Measurements from ENCODE around the gene HBS1L. TPM values are rescaled to one million over a fixed set of nuclear protein-coding genes. Genes with fewer than 3 reads are reported as not detected.

Gene HBS1L
- total and polyA plus RNA-seq, 2 of the 4 experiments (the other 2 are of a cell fraction) = 45.1 to 120 TPM

DNA sequence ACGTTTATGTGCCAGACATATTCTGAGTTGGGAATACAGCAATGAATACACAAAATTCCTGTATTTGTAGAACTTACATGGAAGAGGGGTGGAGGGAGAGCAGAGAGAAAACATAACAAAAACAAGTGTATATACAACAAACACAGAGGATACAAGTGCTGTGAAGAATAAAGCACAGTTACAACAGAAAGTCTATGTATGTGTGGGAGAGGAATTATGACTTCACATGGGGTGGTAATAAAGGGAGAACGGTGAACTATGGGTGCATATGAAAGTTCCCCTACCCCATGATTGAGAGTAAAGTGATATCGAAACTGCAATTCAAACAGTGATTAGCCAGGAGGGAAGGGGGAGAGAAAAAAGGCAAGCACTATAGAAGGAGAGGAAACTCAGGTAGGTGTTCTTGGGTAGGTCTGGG, 24.6 kb downstream of the HBS1L start:
- Histone ChIP-seq H3K18ac (ENCODE audit: low read depth, low read length) (no peak overlapping the region), H3K4me1 (ENCODE audit: control insufficient read depth, insufficient read depth, low read length) (no peaks in the 10 kb centered on the region), H3K4me2 (ENCODE audit: low read depth, low read length) (no peak overlapping the region), H3K36me3 (ENCODE audit: control insufficient read depth, insufficient read depth, low read length) (peaks cover 7% of the 10 kb centered on the region), H4K8ac (ENCODE audit: low read depth in 2 of 2, low read length in 2 of 2) (no peak overlapping the region), H3K4ac (ENCODE audit: low read depth, low read length) (no peak overlapping the region), H2BK15ac (ENCODE audit: low read depth, low read length) (no peak overlapping the region), H3K56ac (ENCODE audit: extremely low read depth, insufficient read depth, low read length) (no peak overlapping the region), H2BK120ac (ENCODE audit: low read depth, low read length) (no peak overlapping the region), H3K4me3 (ENCODE audit: insufficient read depth, low read depth, low read length) (no peak overlapping the region), H2AK9ac (replicated peaks; ENCODE audit: low read depth, low read length, poor library complexity) (no peak overlapping the region), H2AFZ (replicated peaks; ENCODE audit: low read length, poor library complexity) (no peak overlapping the region), H4K5ac (ENCODE audit: low read depth, low read length) (no peak overlapping the region), H4K20me1 (ENCODE audit: insufficient read depth, low read length) (peaks cover 6% of the 10 kb centered on the region; the same call in 1 of the 2 replicates), H2BK5ac (ENCODE audit: low read depth, low read length, poor library complexity, severe bottlenecking) (no peak overlapping the region), H3K9me1 (ENCODE audit: insufficient read depth, low read length) (no peaks in the 10 kb centered on the region), H2AK5ac (ENCODE audit: low read depth, low read length) (no peak overlapping the region), H3K23ac (ENCODE audit: low read depth, low read length) (no peak overlapping the region), H3K9me3 (ENCODE audit: control insufficient read depth, insufficient read depth, low read length) (no peaks in the 10 kb centered on the region), H4K91ac (ENCODE audit: insufficient read depth, low read depth, low read length) (no peak overlapping the region), H3K27me3 (ENCODE audit: control insufficient read depth, insufficient read depth, low read length) (no peaks in the 10 kb centered on the region), H3K79me1 (ENCODE audit: low read depth in 1 of 2, low read length in 2 of 2) (peaks cover 21 to 29% of the 10 kb centered on the region in 2 experiments), H3K27ac (ENCODE audit: insufficient read depth, low read length) (no peak overlapping the region), H2BK20ac (ENCODE audit: low read depth, low read length) (no peak overlapping the region), H3K9ac (ENCODE audit: low read depth, low read length) (no peak overlapping the region), H3K14ac (replicated peaks; ENCODE audit: low read depth, low read length) (no peak overlapping the region)
- in situ Hi-C loops (cut with MboI; ENCODE audit: low sequenced_read_pairs) (no loop called here), intact Hi-C loops (cut with micrococcal nuclease) (no loop called here), dilution Hi-C loops (cut with HindIII; ENCODE audit: low sequenced_read_pairs, unreplicated experiment) (no loop called here)
- ChIA-PET CTCF (no interaction called here), POLR2A (ENCODE audit: unreplicated experiment) (no interaction called here)
- WGBS, 2 experiments (ENCODE audit: extremely low coverage in 2 of 2, insufficient read length in 1 of 2) = 80% methylated on average over 1 of the region's 3 CpGs; no CpG with 5 or more reads in 1 of the 2 experiments
- no peak for TF ChIP-seq CHD1 (IDR thresholded peaks at IDR 0.05; ENCODE audit: low read depth, low read length)
- no peak for TF ChIP-seq SMC3 (IDR thresholded peaks at IDR 0.05; ENCODE audit: low read depth, low read length)
- TF ChIP-seq RFX5 (IDR thresholded peaks at IDR 0.05; ENCODE audit: low read depth, low read length) = no peak
- TF ChIP-seq BHLHE40 (IDR thresholded peaks at IDR 0.05; ENCODE audit: low read depth, low read length) = no peak
- no peak for TF ChIP-seq POLR2A (IDR thresholded peaks at IDR 0.05; ENCODE audit: low read depth, low read length)
- TF ChIP-seq CEBPB (IDR thresholded peaks at IDR 0.05; ENCODE audit: low read depth, low read length) = no peak
- TF ChIP-seq MAZ (IDR thresholded peaks at IDR 0.05; ENCODE audit: borderline replicate concordance, low read depth, low read length) = no peak
- TF ChIP-seq, protein P1, sequence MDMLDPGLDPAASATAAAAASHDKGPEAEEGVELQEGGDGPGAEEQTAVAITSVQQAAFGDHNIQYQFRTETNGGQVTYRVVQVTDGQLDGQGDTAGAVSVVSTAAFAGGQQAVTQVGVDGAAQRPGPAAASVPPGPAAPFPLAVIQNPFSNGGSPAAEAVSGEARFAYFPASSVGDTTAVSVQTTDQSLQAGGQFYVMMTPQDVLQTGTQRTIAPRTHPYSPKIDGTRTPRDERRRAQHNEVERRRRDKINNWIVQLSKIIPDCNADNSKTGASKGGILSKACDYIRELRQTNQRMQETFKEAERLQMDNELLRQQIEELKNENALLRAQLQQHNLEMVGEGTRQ (IDR thresholded peaks at IDR 0.05; ENCODE audit: low read depth, low read length) = no peak
- TF ChIP-seq MXI1 (IDR thresholded peaks at IDR 0.05; ENCODE audit: borderline replicate concordance, low read depth, low read length) = no peak
- no peak for TF ChIP-seq NFE2L2 (IDR thresholded peaks at IDR 0.05; ENCODE audit: low read depth, low read length)
- no peak for TF ChIP-seq ELK1 (IDR thresholded peaks at IDR 0.05; ENCODE audit: borderline replicate concordance, low read depth, low read length)
- TF ChIP-seq MAFK (IDR thresholded peaks at IDR 0.05; ENCODE audit: low read depth, low read length) = no peak
- TF ChIP-seq, protein P2, sequence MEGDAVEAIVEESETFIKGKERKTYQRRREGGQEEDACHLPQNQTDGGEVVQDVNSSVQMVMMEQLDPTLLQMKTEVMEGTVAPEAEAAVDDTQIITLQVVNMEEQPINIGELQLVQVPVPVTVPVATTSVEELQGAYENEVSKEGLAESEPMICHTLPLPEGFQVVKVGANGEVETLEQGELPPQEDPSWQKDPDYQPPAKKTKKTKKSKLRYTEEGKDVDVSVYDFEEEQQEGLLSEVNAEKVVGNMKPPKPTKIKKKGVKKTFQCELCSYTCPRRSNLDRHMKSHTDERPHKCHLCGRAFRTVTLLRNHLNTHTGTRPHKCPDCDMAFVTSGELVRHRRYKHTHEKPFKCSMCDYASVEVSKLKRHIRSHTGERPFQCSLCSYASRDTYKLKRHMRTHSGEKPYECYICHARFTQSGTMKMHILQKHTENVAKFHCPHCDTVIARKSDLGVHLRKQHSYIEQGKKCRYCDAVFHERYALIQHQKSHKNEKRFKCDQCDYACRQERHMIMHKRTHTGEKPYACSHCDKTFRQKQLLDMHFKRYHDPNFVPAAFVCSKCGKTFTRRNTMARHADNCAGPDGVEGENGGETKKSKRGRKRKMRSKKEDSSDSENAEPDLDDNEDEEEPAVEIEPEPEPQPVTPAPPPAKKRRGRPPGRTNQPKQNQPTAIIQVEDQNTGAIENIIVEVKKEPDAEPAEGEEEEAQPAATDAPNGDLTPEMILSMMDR (conservative IDR thresholded peaks at IDR 0.05; ENCODE audit: low read depth, low read length) = no peak
- no peak for TF ChIP-seq FOS (IDR thresholded peaks at IDR 0.05; ENCODE audit: low read depth, low read length)
- no peak for TF ChIP-seq RCOR1 (IDR thresholded peaks at IDR 0.05; ENCODE audit: insufficient replicate concordance, low read length)
- BruUV-seq (replicated peaks) = no TSS peak
- ATAC-seq (ENCODE audit: low read depth) (no peak), DNase-seq (no peak)

Measured in IMR-90 (cell line).